H1 (cell line): ENCODE results near the gene HIPK1. TPM values are rescaled to one million over a fixed set of nuclear protein-coding genes. Genes with fewer than 3 reads are reported as not detected.
A peak's percentile ranks its signal among the peaks of the same experiment; 100 is the strongest.

Source experiments
- CTCF ChIA-PET: fragments of 300-600 bp; sonication (Branson Sonifier 250); formaldehyde crosslinking; loops from one replicate; lab custom pipeline; 2021; ENCODE audit not compliant: partially characterized antibody; lab: Charles Lee
- POLR2A ChIA-PET: fragments of 300-600 bp; sonication (Branson Sonifier 250); formaldehyde crosslinking; loops from one replicate; lab custom pipeline; 2021; ENCODE audit warnings: inconsistent platforms; ENCODE audit not compliant: partially characterized antibody; lab: Charles Lee
- DNase-seq, 2 experiments: peaks; one replicate each; pipeline versions ENCODE4 v3.0.0 to v3.0.0-alpha.2; 2010 to 2022; ENCODE audit warnings: low spot score in 2 of 2, low read depth in 1 of 2, mixed read lengths in 1 of 2
- FAIRE-seq: peaks from 2 replicates; lab custom pipeline; 2011; peaks lifted over from hg19 to GRCh38; lab: Jason Lieb, UNC
- H2AFZ ChIP-seq: 2 replicates; pipeline ENCODE4 v1.8.1; 2012; ENCODE audit warnings: low read length, inconsistent platforms
- H2AK5ac ChIP-seq: 2 replicates; pipeline ENCODE4 v1.6.1; 2013; ENCODE audit warnings: low read depth, low read length
- H2BK120ac ChIP-seq: replicated peaks from 2 replicates; pipeline ENCODE3; 2013; ENCODE audit warnings: low read depth, low read length, inconsistent platforms
- H2BK12ac ChIP-seq: 2 replicates; pipeline ENCODE4 v1.6.1; 2013; ENCODE audit warnings: low read depth, low read length
- H2BK15ac ChIP-seq: 2 replicates; pipeline ENCODE4 v1.6.1; 2013; ENCODE audit warnings: low read length
- H2BK20ac ChIP-seq: 2 replicates; pipeline ENCODE4 v1.6.1; 2013; ENCODE audit warnings: low read length
- H2BK5ac ChIP-seq: 2 replicates; pipeline ENCODE4 v1.6.1; 2013; ENCODE audit warnings: low read depth, low read length
- H3K14ac ChIP-seq: 2 replicates; pipeline ENCODE4 v1.6.1; 2013; ENCODE audit warnings: inconsistent platforms; ENCODE audit not compliant: insufficient read length
- H3K18ac ChIP-seq: 2 replicates; pipeline ENCODE4 v1.6.1; 2013; ENCODE audit warnings: low read length; ENCODE audit errors: extremely low read depth
- H3K23ac ChIP-seq: 2 replicates; pipeline ENCODE4 v1.6.1; 2013; ENCODE audit warnings: inconsistent platforms; ENCODE audit not compliant: insufficient read length
- H3K23me2 ChIP-seq: 2 replicates; pipeline ENCODE4 v1.6.1; 2013; ENCODE audit warnings: low read depth, low read length
- H3K27ac ChIP-seq: 2 replicates; pipeline ENCODE4 v1.6.1; 2011; ENCODE audit warnings: low read depth, low read length, inconsistent platforms
- H3K27me3 ChIP-seq, 4 experiments: replicated peaks in 1 of 4; 1 replicate in 1 of 4; 2 replicates in 3 of 4; pipeline versions ENCODE4 v1.6.1 to v1.8.1; 2011 to 2013; ENCODE audit warnings: low read length in 3 of 4, mild to moderate bottlenecking in 3 of 4, inconsistent platforms in 2 of 4, mixed read lengths in 2 of 4, moderate library complexity in 1 of 4; ENCODE audit not compliant: control insufficient read depth in 3 of 4, insufficient read depth in 3 of 4; ENCODE audit errors: extremely low read depth in 1 of 4
- H3K36me3 ChIP-seq, 4 experiments: 2 replicates each; pipeline versions ENCODE4 v1.6.1 to v1.8.1; 2011 to 2013; ENCODE audit warnings: mild to moderate bottlenecking in 4 of 4, low read length in 3 of 4, moderate library complexity in 2 of 4, control low read depth in 1 of 4, inconsistent platforms in 1 of 4; ENCODE audit not compliant: insufficient read depth in 4 of 4, control insufficient read depth in 2 of 4
- H3K4ac ChIP-seq: replicated peaks from 2 replicates; pipeline ENCODE3; 2013; ENCODE audit warnings: low read length, low read depth, mixed read lengths, inconsistent platforms; ENCODE audit not compliant: insufficient read length
- H3K4me1 ChIP-seq, 4 experiments: replicated peaks in 1 of 4; 1 replicate in 1 of 4; 2 replicates in 3 of 4; pipeline versions ENCODE4 v1.6.1 to v1.8.1; 2011 to 2013; ENCODE audit warnings: low read length in 3 of 4, inconsistent platforms in 2 of 4, mixed read lengths in 1 of 4; ENCODE audit not compliant: insufficient read depth in 4 of 4, control insufficient read depth in 3 of 4
- H3K4me2 ChIP-seq, 2 experiments: 2 replicates each; pipeline versions ENCODE4 v1.6.1 to v1.8.1; 2011 to 2013; ENCODE audit warnings: low read depth in 2 of 2, low read length in 2 of 2, control low read depth in 1 of 2, inconsistent platforms in 1 of 2, mild to moderate bottlenecking in 1 of 2; ENCODE audit not compliant: insufficient read depth in 1 of 2
- H3K4me3 ChIP-seq, 4 experiments: fragments of 200-600, 300-600 bp in 1 of 4; sonication (generic), shearing (Covaris generic), sonication (Bioruptor Twin) in 1 of 4; 2 replicates each; pipeline versions ENCODE4 v1.5.1 to v1.8.1; 2011 to 2016; ENCODE audit warnings: low read length in 4 of 4, low read depth in 3 of 4, control low read depth in 2 of 4, inconsistent platforms in 2 of 4, mild to moderate bottlenecking in 2 of 4, mixed read lengths in 1 of 4, moderate library complexity in 1 of 4; ENCODE audit not compliant: insufficient read depth in 2 of 4; ENCODE audit errors: extremely low read depth in 1 of 4
- H3K56ac ChIP-seq: replicated peaks from 2 replicates; pipeline ENCODE3; 2013; ENCODE audit warnings: low read depth, mild to moderate bottlenecking, mixed read lengths, low read length, inconsistent platforms; ENCODE audit not compliant: insufficient read length
- H3K79me1 ChIP-seq: 2 replicates; pipeline ENCODE4 v1.6.1; 2013; ENCODE audit warnings: low read depth, low read length, control low read depth
- H3K79me2 ChIP-seq, 2 experiments: 2 replicates each; pipeline versions ENCODE4 v1.6.1 to v1.8.1; 2012 to 2013; ENCODE audit warnings: low read length in 2 of 2, mild to moderate bottlenecking in 2 of 2, inconsistent platforms in 1 of 2; ENCODE audit not compliant: insufficient read depth in 2 of 2, control insufficient read depth in 1 of 2
- H3K9ac ChIP-seq, 4 experiments: replicated peaks in 1 of 4; 1 replicate in 1 of 4; 2 replicates in 3 of 4; pipeline versions ENCODE4 v1.6.1 to v1.8.1; 2011 to 2013; ENCODE audit warnings: low read depth in 3 of 4, low read length in 3 of 4, control low read depth in 2 of 4, mild to moderate bottlenecking in 2 of 4, moderate library complexity in 2 of 4, inconsistent platforms in 1 of 4; ENCODE audit errors: extremely low read depth in 1 of 4
- H3K9me3 ChIP-seq, 2 experiments: 2 replicates each; pipeline versions ENCODE4 v1.6.1 to v1.8.1; 2012 to 2013; ENCODE audit warnings: mild to moderate bottlenecking in 2 of 2, moderate library complexity in 2 of 2, control low read depth in 1 of 2, inconsistent platforms in 1 of 2, low read depth in 1 of 2, low read length in 1 of 2, mixed read lengths in 1 of 2; ENCODE audit not compliant: insufficient read depth in 2 of 2
- H4K20me1 ChIP-seq, 2 experiments: replicated peaks in 1 of 2; 2 replicates each; pipeline versions ENCODE3 to v1.8.1; 2011 to 2013; ENCODE audit warnings: inconsistent platforms in 2 of 2, low read length in 2 of 2, mild to moderate bottlenecking in 1 of 2; ENCODE audit not compliant: insufficient read depth in 2 of 2, control insufficient read depth in 1 of 2
- H4K5ac ChIP-seq: 2 replicates; pipeline ENCODE4 v1.6.1; 2013; ENCODE audit warnings: low read length, low read depth, mixed read lengths, inconsistent platforms; ENCODE audit not compliant: insufficient read length
- H4K8ac ChIP-seq: 2 replicates; pipeline ENCODE4 v1.8.0; 2013; ENCODE audit warnings: mild to moderate bottlenecking, moderate library complexity, low read length, inconsistent platforms; ENCODE audit not compliant: insufficient read depth; ENCODE audit errors: extremely low read depth
- H4K91ac ChIP-seq: replicated peaks from 2 replicates; pipeline ENCODE3; 2013; ENCODE audit warnings: low read length, mixed read lengths, inconsistent platforms; ENCODE audit not compliant: insufficient read length
- CBX5 ChIP-seq: fragments of 300-800, 300-1000 bp; sonication (generic); IDR thresholded peaks from 2 replicates; pipeline ENCODE4 v1.7.1; 2016; ENCODE audit warnings: antibody characterized with exemption, low read length, low read depth
- CHD2 ChIP-seq: IDR thresholded peaks from 2 replicates; pipeline ENCODE4 v1.6.1; 2012; ENCODE audit warnings: low read length, improper control_type of control experiment
- CREB1 ChIP-seq: IDR thresholded peaks from 2 replicates; pipeline ENCODE4 v1.6.1; 2012; ENCODE audit warnings: inconsistent platforms
- HDAC2 ChIP-seq, 2 experiments: fragments of 300-600 bp in 1 of 2; sonication (generic) in 1 of 2; IDR thresholded peaks; 2 replicates each; pipeline ENCODE4 v1.6.1; 2011 to 2012; ENCODE audit warnings: low read depth in 2 of 2, low read length in 2 of 2, mild to moderate bottlenecking in 2 of 2, moderate library complexity in 2 of 2, borderline replicate concordance in 1 of 2, inconsistent platforms in 1 of 2
- NANOG ChIP-seq: IDR thresholded peaks from 2 replicates; pipeline ENCODE4 v1.6.1; 2011; ENCODE audit warnings: low read length, low read depth, mild to moderate bottlenecking, inconsistent platforms; ENCODE audit not compliant: insufficient read depth, poor library complexity, severe bottlenecking
- POU5F1 ChIP-seq: IDR thresholded peaks from 2 replicates; pipeline ENCODE4 v1.6.1; 2011; ENCODE audit warnings: low read depth, mild to moderate bottlenecking, low read length, moderate library complexity
- RBBP5 ChIP-seq: IDR thresholded peaks from 2 replicates; pipeline ENCODE4 v1.7.1; 2012; ENCODE audit warnings: low read depth, mild to moderate bottlenecking, inconsistent platforms, low read length, moderate library complexity, borderline replicate concordance
- RXRA ChIP-seq: IDR thresholded peaks from 2 replicates; pipeline ENCODE4 v1.6.1; 2011; ENCODE audit warnings: low read depth, mild to moderate bottlenecking, low read length, moderate library complexity; ENCODE audit not compliant: insufficient read depth
- SP1 ChIP-seq: IDR thresholded peaks from 2 replicates; pipeline ENCODE4 v1.6.1; 2011; ENCODE audit warnings: low read depth, low read length
- SP4 ChIP-seq: IDR thresholded peaks from 2 replicates; pipeline ENCODE4 v1.6.1; 2012; ENCODE audit warnings: low read length, inconsistent platforms
- SRF ChIP-seq: IDR thresholded peaks from 2 replicates; pipeline ENCODE4 v1.6.1; 2011; ENCODE audit warnings: mild to moderate bottlenecking, low read depth, low read length, moderate library complexity
- YY1 ChIP-seq: IDR thresholded peaks from 2 replicates; pipeline ENCODE4 v1.6.1; 2011; ENCODE audit warnings: low read depth, mild to moderate bottlenecking, low read length
- WGBS, 2 experiments: shearing (Covaris generic) in 1 of 2; methylation state at CpG; one replicate each; pipeline versions ENCODE4 v1.1.6 to v1.1.7; 2013 to 2015; ENCODE audit warnings: low lambda C conversion rate in 2 of 2, mixed read lengths in 2 of 2, inconsistent platforms in 1 of 2, low coverage in 1 of 2, missing lambda C conversion rate in 1 of 2; ENCODE audit not compliant: insufficient replicate concordance in 2 of 2, insufficient coverage in 1 of 2, insufficient read length in 1 of 2; ENCODE audit errors: extremely low coverage in 1 of 2, missing lambda C conversion rate in 1 of 2; 5-methylcytosine and 5-hydroxymethylcytosine counted together
- polyA plus RNA-seq, 7 experiments: library from polyadenylated mRNA; depleted of rRNA in 3 of 7; stranded (reverse) in 5 of 7; unstranded in 2 of 7; fragments of >200 nt in 5 of 7; fragments of 200-250 nt in 2 of 7; gene quantifications; 1 replicate in 5 of 7; 2 replicates in 1 of 7; 4 replicates in 1 of 7; pipeline versions ENCODE4 v1.2.1 to v1.2.3, GENCODE V29; 2011 to 2013; ENCODE audit warnings: missing spikeins in 2 of 7, mixed read lengths in 2 of 7
- total RNA-seq: library from RNA; stranded (reverse); fragmentation: NEBNext Ultra II Directional; extraction: Animal tissue kit (Norgen Biotek cat#: 25700); gene quantifications from 2 replicates; pipeline ENCODE4 v1.2.1, GENCODE V29; 2021

Gene HIPK1
- total and polyA plus RNA-seq, 2 of the 8 experiments (the other 6 are each of a cell fraction or from before 2014, with no cell fraction given): 46.2 to 64.3 TPM

DNA sequence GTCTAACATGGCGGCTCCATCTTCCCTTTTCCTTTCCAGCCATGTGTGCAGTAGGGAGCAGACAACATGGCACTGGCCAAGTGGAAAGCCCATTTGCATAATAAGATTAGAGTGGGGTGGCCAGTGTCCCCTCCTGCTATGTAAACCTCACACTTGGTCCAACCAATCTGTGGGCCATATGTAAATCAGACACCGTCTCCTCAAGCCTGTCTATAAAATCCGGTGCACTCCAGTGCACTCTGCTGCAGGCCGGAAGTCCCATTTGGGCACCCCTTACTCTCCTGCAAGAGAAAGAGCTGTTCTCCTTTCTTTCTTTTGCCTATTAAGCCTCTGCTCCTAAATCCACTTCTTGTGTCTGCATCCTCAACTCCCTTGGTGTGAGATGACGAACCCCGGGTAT, 94.3 kb downstream of the HIPK1 start:
- 87% methylated on average over 6 of the region's 6 CpGs; no CpG with 5 or more reads in 1 of the 2 experiments for WGBS, 2 experiments
- Histone ChIP-seq H3K23ac (no peak overlapping the region), H3K23me2 (no peaks in the 10 kb centered on the region; the same call in 1 of the 2 replicates), H4K5ac (peak overlapping the region; percentile 26), H3K4me1 (peaks cover 2 to 14% (median 5%) of the 10 kb centered on the region in 4 experiments; a peak in 4 of 7 replicates), H2BK12ac (no peak overlapping the region; the same call in 1 of the 2 replicates), H3K4me3 (no peak overlapping the region), H2AK5ac (no peak overlapping the region), H3K18ac (no peak overlapping the region; the same call in 1 of the 2 replicates), H3K79me1 (no peaks in the 10 kb centered on the region), H3K14ac (no peak overlapping the region), H3K27me3 (no peaks in the 10 kb centered on the region; a peak in 1 of 7 replicates), H4K20me1 (no peaks in the 10 kb centered on the region), H3K9me3 (peaks cover 8 to 12% of the 10 kb centered on the region in 2 experiments), H3K56ac (no peak overlapping the region), H3K9ac (no peak overlapping the region), H2BK120ac (peak overlapping the region; percentile 87), H3K4ac (no peak overlapping the region), H3K27ac (no peak overlapping the region), H2BK15ac (peak overlapping the region; percentile 77; the same call in 1 of the 2 replicates), H3K79me2 (no peaks in the 10 kb centered on the region), H3K4me2 (0 out of 4 replicates have a peak overlapping the region, but pooled peaks of 1 of the 2 experiments have one; percentile 29), H2BK20ac (peak overlapping the region; percentile 92), H4K8ac (no peak overlapping the region), H4K91ac (peak overlapping the region; percentile 73), H2BK5ac (peak overlapping the region; percentile 69; the same call in 1 of the 2 replicates), H2AFZ (no peak overlapping the region), H3K36me3 (peaks cover 0 to 17% (median 8%) of the 10 kb centered on the region in 4 experiments; a peak in 2 of 8 replicates)
- POLR2A ChIA-PET: interaction anchor here (1.2 to 2.5 kb wide), 4 partner anchors 9 to 123 kb away, joined by 4 to 15 read pairs (median 8); no protein-coding TSS in a partner anchor
- no peak for DNase-seq
- no peak for TF ChIP-seq CHD2
- no peak for TF ChIP-seq SRF
- TF ChIP-seq RXRA: no peak
- no peak for TF ChIP-seq HDAC2 (IDR thresholded peaks at IDR 0.05; ENCODE audit: borderline replicate concordance in 1 of 2, low read depth in 2 of 2, low read length in 2 of 2)
- no peak for TF ChIP-seq POU5F1
- TF ChIP-seq NANOG: no peak
- no peak for TF ChIP-seq CREB1
- TF ChIP-seq SP4: no peak
- no peak for TF ChIP-seq SP1
- TF ChIP-seq RBBP5: no peak
- no peak for TF ChIP-seq CBX5
- no peak for TF ChIP-seq YY1
- FAIRE-seq: no peak
- CTCF ChIA-PET: interaction anchor here (0.6 to 1.7 kb wide), 8 partner anchors 10 to 260 kb away, joined by 3 to 5 read pairs (median 4); partner anchors contain the start of gene OLFML3
